ENCODE measurements around the gene ZFP92.

ZFP92 gene

GRCh38 chrX:153410373-153410772, 899 bp upstream of the ZFP92 start:
- no peak for TF ChIP-seq CTCF (IDR thresholded peaks at IDR 0.05; ENCODE audit: borderline replicate concordance, insufficient read depth, low read depth, low read length)

GRCh38 chrX:153410888-153411254, 401 bp upstream of the ZFP92 start:
- peak overlapping the region; percentile 62 for H3K4me3 ChIP-seq (ENCODE audit: low read depth, low read length)

More at GRCh38 chrX:153410373-153410772, 899 bp upstream of the ZFP92 start:
- no peak overlapping the region for H3K4me3 ChIP-seq (ENCODE audit: low read depth, low read length)

GRCh38 chrX:153411988-153412574, 809 bp downstream of the ZFP92 start:
- peak overlapping the region; percentile 62 for H3K4me3 ChIP-seq (ENCODE audit: low read depth, low read length)

More at GRCh38 chrX:153410888-153411254, 401 bp upstream of the ZFP92 start:
- no peak for TF ChIP-seq CTCF (IDR thresholded peaks at IDR 0.05; ENCODE audit: borderline replicate concordance, insufficient read depth, low read depth, low read length)

GRCh38 chrX:153412746-153413720, 1.8 kb downstream of the ZFP92 start:
- no peak for TF ChIP-seq CTCF (IDR thresholded peaks at IDR 0.05; ENCODE audit: borderline replicate concordance, insufficient read depth, low read depth, low read length)
- no peak overlapping the region for H3K4me3 ChIP-seq (ENCODE audit: low read depth, low read length)

More at GRCh38 chrX:153411988-153412574, 809 bp downstream of the ZFP92 start:
- TF ChIP-seq CTCF (IDR thresholded peaks at IDR 0.05; ENCODE audit: borderline replicate concordance, insufficient read depth, low read depth, low read length), result no peak

- no peak overlapping the region for H3K4me3 ChIP-seq (ENCODE audit: low read depth, low read length)
- TF ChIP-seq CTCF (IDR thresholded peaks at IDR 0.05; ENCODE audit: borderline replicate concordance, insufficient read depth, low read depth, low read length), result no peak
Observed at GRCh38 chrX:153413731-153414130, 2.5 kb downstream of the ZFP92 start.

GRCh38 chrX:153414856-153415510, 3.7 kb downstream of the ZFP92 start:
- no peak overlapping the region for H3K4me3 ChIP-seq (ENCODE audit: low read depth, low read length)
- no peak for TF ChIP-seq CTCF (IDR thresholded peaks at IDR 0.05; ENCODE audit: borderline replicate concordance, insufficient read depth, low read depth, low read length)
